Endothelial cell of umbilical vein (primary cell): Measurements from ENCODE around the gene TNFRSF4.

ENCODE experiments used
- POLR2A ChIP-seq: IDR thresholded peaks from 2 replicates; pipeline ENCODE4 v1.6.1; 2012; ENCODE audit warnings: low read depth, mild to moderate bottlenecking, control low read depth, low read length
- TF ChIP-seq, protein P1 (sequence below), 2 donors: IDR thresholded peaks; 1 replicate in 1 of 2; 2 replicates in 1 of 2; pipeline ENCODE4 v1.5.1; 2011; ENCODE audit warnings: low read length in 2 of 2, mild to moderate bottlenecking in 2 of 2, moderate library complexity in 2 of 2, control low read depth in 1 of 2, inconsistent platforms in 1 of 2, low read depth in 1 of 2; ENCODE audit not compliant: insufficient read depth in 1 of 2; ENCODE audit errors: extremely low read depth in 1 of 2
- TF ChIP-seq, protein P2 (sequence below): IDR thresholded peaks from 2 replicates; pipeline ENCODE4 v1.6.1; 2011; ENCODE audit not compliant: insufficient read depth, insufficient read length

DNA sequence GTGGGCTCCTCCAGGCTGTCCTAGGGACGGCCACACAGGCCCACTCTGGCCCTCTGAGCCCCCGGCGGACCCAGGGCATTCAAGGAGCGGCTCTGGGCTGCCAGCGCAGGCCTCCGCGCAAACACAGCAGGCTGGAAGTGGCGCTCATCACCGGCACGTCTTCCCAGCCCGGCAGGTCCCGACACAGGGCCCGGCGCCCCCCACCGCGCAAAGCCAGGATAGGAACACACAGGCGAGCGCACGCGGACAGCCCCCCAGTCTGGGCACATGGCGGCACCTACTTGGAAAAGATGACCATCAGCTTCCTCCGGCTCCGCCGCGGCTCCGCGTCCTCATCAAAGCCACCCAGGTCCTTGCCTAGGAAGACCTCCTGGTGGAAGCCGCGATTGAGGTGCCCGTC, 14.2 kb upstream of the TNFRSF4 start:
- TF ChIP-seq, protein P1, sequence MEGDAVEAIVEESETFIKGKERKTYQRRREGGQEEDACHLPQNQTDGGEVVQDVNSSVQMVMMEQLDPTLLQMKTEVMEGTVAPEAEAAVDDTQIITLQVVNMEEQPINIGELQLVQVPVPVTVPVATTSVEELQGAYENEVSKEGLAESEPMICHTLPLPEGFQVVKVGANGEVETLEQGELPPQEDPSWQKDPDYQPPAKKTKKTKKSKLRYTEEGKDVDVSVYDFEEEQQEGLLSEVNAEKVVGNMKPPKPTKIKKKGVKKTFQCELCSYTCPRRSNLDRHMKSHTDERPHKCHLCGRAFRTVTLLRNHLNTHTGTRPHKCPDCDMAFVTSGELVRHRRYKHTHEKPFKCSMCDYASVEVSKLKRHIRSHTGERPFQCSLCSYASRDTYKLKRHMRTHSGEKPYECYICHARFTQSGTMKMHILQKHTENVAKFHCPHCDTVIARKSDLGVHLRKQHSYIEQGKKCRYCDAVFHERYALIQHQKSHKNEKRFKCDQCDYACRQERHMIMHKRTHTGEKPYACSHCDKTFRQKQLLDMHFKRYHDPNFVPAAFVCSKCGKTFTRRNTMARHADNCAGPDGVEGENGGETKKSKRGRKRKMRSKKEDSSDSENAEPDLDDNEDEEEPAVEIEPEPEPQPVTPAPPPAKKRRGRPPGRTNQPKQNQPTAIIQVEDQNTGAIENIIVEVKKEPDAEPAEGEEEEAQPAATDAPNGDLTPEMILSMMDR (IDR thresholded peaks at IDR 0.05; ENCODE audit: extremely low read depth in 1 of 2, insufficient read depth in 1 of 2, low read depth in 1 of 2, low read length in 2 of 2), result no peak
- TF ChIP-seq POLR2A, result no peak
- TF ChIP-seq, protein P2, sequence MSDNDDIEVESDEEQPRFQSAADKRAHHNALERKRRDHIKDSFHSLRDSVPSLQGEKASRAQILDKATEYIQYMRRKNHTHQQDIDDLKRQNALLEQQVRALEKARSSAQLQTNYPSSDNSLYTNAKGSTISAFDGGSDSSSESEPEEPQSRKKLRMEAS, result no peak
